Measurements from ENCODE around the gene SDCCAG8.

- TF ChIP-seq CTCF (IDR thresholded peaks at IDR 0.05) = no peak
- TF ChIP-seq ZFX (IDR thresholded peaks at IDR 0.05; ENCODE audit: borderline replicate concordance) = no peak
These were observed 79.5 kb downstream of the SDCCAG8 start for GRCh38 chr1:243335292-243335691.
